Right lobe of liver (tissue), 6 donors: Measurements from ENCODE around the gene MARCKS. TPM values are rescaled to one million over a fixed set of nuclear protein-coding genes. Genes with fewer than 3 reads are reported as not detected.

Source experiments
- ATAC-seq, 4 donors: fragments of 200-7000 bp; cut with Tn5 transposase; one replicate each; pipeline ENCODE4 v1.9.1; 2020; ENCODE audit warnings: mild to moderate bottlenecking in 4 of 4, moderate library complexity in 4 of 4
- DNase-seq, 3 donors: peaks; one replicate each; pipeline ENCODE4 v3.0.0-alpha.2; 2020
- H3K27ac ChIP-seq, 3 donors: fragments of 200-600 bp; one replicate each; pipeline ENCODE4 v1.8.0; 2022
- H3K27me3 ChIP-seq, 2 donors: fragments of 200-600 bp; one replicate each; pipeline ENCODE4 v1.8.0; 2022
- H3K36me3 ChIP-seq, 4 donors: fragments of 200-600 bp; sonication (generic) in 1 of 4; one replicate each; pipeline versions ENCODE4 v1.5.1 to v1.8.0; 2017 to 2022; ENCODE audit warnings: control low read depth in 1 of 4
- H3K4me1 ChIP-seq, 4 donors: fragments of 200-600 bp; sonication (generic) in 1 of 4; one replicate each; pipeline versions ENCODE4 v1.5.1 to v1.8.0; 2017 to 2022; ENCODE audit warnings: control low read depth in 1 of 4
- H3K4me3 ChIP-seq, 3 donors: fragments of 200-600 bp; one replicate each; pipeline ENCODE4 v1.8.0; 2022
- H3K9me3 ChIP-seq, 4 donors: fragments of 200-600 bp; sonication (generic) in 1 of 4; one replicate each; pipeline versions ENCODE4 v1.5.1 to v1.8.0; 2017 to 2022; ENCODE audit warnings: control low read depth in 1 of 4
- CTCF ChIP-seq, 4 donors: fragments of 200-600 bp in 3 of 4; fragments of 450-650 bp in 1 of 4; IDR thresholded peaks; one replicate each; pipeline versions ENCODE4 v1.5.1 to v1.8.0; 2016 to 2022; ENCODE audit warnings: antibody characterized with exemption in 4 of 4, mild to moderate bottlenecking in 2 of 4
- POLR2A ChIP-seq: fragments of 450-650 bp; IDR thresholded peaks from one replicate; pipeline ENCODE4 v1.6.1; 2017; ENCODE audit warnings: antibody characterized with exemption, mild to moderate bottlenecking
- WGBS: methylation state at CpG from one replicate; pipeline ENCODE4 v1.1.6; 2018; ENCODE audit warnings: low coverage, low lambda C conversion rate; ENCODE audit not compliant: insufficient coverage; ENCODE audit errors: missing lambda C conversion rate; 5-methylcytosine and 5-hydroxymethylcytosine counted together
- intact Hi-C, 2 donors: fragments of 100-400 bp; cut with DNase I; formaldehyde crosslinking; loops; one replicate each; pipeline versions ENCODE4 v1.11.2 to v1.14.1; 2022
- total RNA-seq, 6 experiments: library from RNA; depleted of rRNA in 2 of 6; stranded (reverse); fragments of >200 nt in 2 of 6; fragmentation: NEBNext Ultra II Directional in 3 of 6; extraction: Animal tissue kit (Norgen Biotek cat#: 25700) in 3 of 6; gene quantifications; one replicate each; pipeline versions ENCODE4 v1.1.0 to v1.2.4, GENCODE V29; 2016 to 2023
- donor health status: DM: no; HTN: yes; CAD: no.
- donor health status: DM: no; HTN: no; CAD: no.
- donor health status: DM: no; HTN: no; CAD: no.
- donor health status: DM: no; HTN: yes; CAD: no.
- donor health status: DM: no; HTN: yes; CAD: no.

Gene MARCKS
- total RNA-seq, 6 experiments from 2014 or later, result 5.2 to 29.9 (median 16.8) TPM

GRCh38 chr6:113879186-113880096 is 22.3 kb downstream of the MARCKS start:
- no peak for TF ChIP-seq POLR2A
- TF ChIP-seq CTCF (IDR thresholded peaks at IDR 0.05), result peak; percentile 72 to 83 (median 78)
- H3K36me3 ChIP-seq, result no peaks in the 10 kb centered on the region
- H3K4me1 ChIP-seq, result peaks cover 0 to 6% (median 0%) of the 10 kb centered on the region in 4 donors
- H3K9me3 ChIP-seq, result no peaks in the 10 kb centered on the region
- WGBS, result 12% methylated on average over 6 of the region's 6 CpGs
- no peak overlapping the region for H3K27ac ChIP-seq
- no peaks in the 10 kb centered on the region for H3K27me3 ChIP-seq
- DNase-seq (peak in 2 of 3 donors; percentile 24 to 51), ATAC-seq (peak; percentile 99 to 100 (median 100))
- no peak overlapping the region for H3K4me3 ChIP-seq
- intact Hi-C loops, result no loop called here

- peaks cover 0 to 6% (median 0%) of the 10 kb centered on the region in 4 donors for H3K4me1 ChIP-seq
- H3K9me3 ChIP-seq, result no peaks in the 10 kb centered on the region
- 29% methylated on average over 2 of the region's 2 CpGs for WGBS
- no peaks in the 10 kb centered on the region for H3K36me3 ChIP-seq
- no peak for ATAC-seq
- H3K4me3 ChIP-seq, result no peak overlapping the region
- TF ChIP-seq CTCF (IDR thresholded peaks at IDR 0.05), result no peak
- no peak for TF ChIP-seq POLR2A
- no peak overlapping the region for H3K27ac ChIP-seq
- DNase-seq, result no peak
- no peaks in the 10 kb centered on the region for H3K27me3 ChIP-seq
- intact Hi-C loops, result no loop called here
Measured at GRCh38 chr6:113881478-113881980, 24.4 kb downstream of the MARCKS start.

- WGBS, result 52% methylated on average over 2 of the region's 2 CpGs
- no peak overlapping the region for H3K4me3 ChIP-seq
- no peaks in the 10 kb centered on the region for H3K9me3 ChIP-seq
- TF ChIP-seq CTCF (IDR thresholded peaks at IDR 0.05), result no peak
- TF ChIP-seq POLR2A, result no peak
- no peak overlapping the region for H3K27ac ChIP-seq
- H3K27me3 ChIP-seq, result no peaks in the 10 kb centered on the region
- DNase-seq (no peak), ATAC-seq (peak in 2 of 4 donors; percentile 31 to 41)
- H3K36me3 ChIP-seq, result no peaks in the 10 kb centered on the region
- H3K4me1 ChIP-seq, result peaks cover 0 to 6% (median 0%) of the 10 kb centered on the region in 4 donors
- intact Hi-C loops, result no loop called here
Measured at GRCh38 chr6:113882336-113883022, 25.3 kb downstream of the MARCKS start.

GRCh38 chr6:113884011-113884410 is 26.9 kb downstream of the MARCKS start:
- DNase-seq (no peak), ATAC-seq (no peak)
- Histone ChIP-seq H3K27ac (no peak overlapping the region), H3K4me1 (peaks cover 0 to 6% (median 0%) of the 10 kb centered on the region in 4 donors), H3K4me3 (no peak overlapping the region), H3K9me3 (no peaks in the 10 kb centered on the region), H3K27me3 (no peaks in the 10 kb centered on the region), H3K36me3 (no peaks in the 10 kb centered on the region)
- intact Hi-C loops, result no loop called here
- 77% methylated on average over 2 of the region's 2 CpGs for WGBS
- TF ChIP-seq CTCF (IDR thresholded peaks at IDR 0.05) (no peak), POLR2A (no peak)
